SHP77 (cell line): ENCODE results near the gene TPCN1.

Experiments used
- DNase-seq, 2 experiments: peaks; one replicate each; lab custom pipeline; 2025; lab: John Stamatoyannopoulos, UW

TPCN1 gene

GRCh38 chr12:113302886-113303640 lies 81.8 kb downstream of the TPCN1 start:
- no peak for DNase-seq

- DNase-seq, result no peak
These were observed 84.1 kb downstream of the TPCN1 start for GRCh38 chr12:113305281-113305856.

GRCh38 chr12:113306382-113306781 lies 85.1 kb downstream of the TPCN1 start:
- no peak for DNase-seq

GRCh38 chr12:113310489-113310888 lies 89.2 kb downstream of the TPCN1 start:
- DNase-seq, result peak in 1 of 2 experiments; percentile 23

DNA sequence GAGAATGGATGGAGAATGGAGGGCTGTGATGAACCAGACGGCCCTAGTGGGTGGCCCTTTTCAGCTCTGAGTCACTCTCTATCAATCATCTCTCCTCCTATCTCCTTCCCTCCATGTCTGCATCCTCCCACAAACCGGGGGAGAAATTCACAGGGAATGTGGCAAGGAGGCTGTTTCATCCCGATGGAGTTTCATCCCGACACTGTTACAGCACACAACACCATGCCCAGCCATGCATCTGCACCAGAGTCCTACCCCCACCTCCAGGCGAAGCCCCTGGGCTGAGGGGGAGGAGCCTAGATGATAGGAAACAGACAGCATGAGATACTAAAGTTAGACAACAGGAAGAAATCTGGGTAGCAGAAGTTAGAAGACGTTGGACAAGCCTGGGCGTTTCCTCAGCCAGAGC lies 92.9 kb downstream of the TPCN1 start:
- DNase-seq, result no peak

DNA sequence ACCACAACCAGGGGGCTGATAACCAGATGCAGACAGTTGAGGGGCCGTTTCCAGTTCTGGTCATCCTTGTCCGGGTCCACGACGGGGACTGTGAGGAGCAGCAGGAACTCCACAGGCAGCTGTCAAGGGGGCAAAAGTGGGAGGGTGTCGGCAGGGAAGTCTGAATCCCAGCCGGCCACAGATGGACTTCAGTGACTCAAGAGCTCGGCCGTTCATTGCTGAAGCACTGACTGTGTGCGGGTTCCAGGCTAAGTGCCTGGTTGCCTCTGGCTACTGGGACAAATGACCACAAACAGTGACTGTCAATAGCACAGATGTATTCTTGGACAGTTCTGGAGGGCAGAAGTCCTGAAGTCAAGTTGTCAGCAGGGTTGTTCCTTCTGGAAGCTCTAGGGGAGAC lies 94.1 kb downstream of the TPCN1 start:
- no peak for DNase-seq

GRCh38 chr12:113316155-113316554 lies 94.9 kb downstream of the TPCN1 start:
- no peak for DNase-seq

DNA sequence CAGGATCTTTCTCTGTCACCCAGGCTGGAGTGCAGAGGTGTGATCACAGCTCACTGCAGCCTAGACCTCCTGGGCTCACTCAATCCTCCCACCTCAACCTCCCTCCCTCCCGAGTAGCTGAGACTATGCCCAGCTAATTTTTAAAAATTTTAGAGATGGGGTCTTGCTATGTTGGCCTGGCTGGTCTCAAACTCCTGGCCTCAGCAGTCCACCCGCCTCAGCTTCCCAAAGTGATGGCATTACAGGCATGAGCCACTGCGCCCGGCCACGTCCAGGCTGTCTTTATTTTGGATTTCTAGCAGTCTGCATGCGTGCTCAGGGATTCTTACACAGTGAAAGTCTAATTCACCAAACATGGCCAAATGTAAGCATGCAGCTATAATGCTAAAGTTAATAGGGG lies 95.9 kb downstream of the TPCN1 start:
- DNase-seq, result no peak

- DNase-seq, result no peak
These were observed 96.9 kb downstream of the TPCN1 start for GRCh38 chr12:113318046-113318656.

DNA sequence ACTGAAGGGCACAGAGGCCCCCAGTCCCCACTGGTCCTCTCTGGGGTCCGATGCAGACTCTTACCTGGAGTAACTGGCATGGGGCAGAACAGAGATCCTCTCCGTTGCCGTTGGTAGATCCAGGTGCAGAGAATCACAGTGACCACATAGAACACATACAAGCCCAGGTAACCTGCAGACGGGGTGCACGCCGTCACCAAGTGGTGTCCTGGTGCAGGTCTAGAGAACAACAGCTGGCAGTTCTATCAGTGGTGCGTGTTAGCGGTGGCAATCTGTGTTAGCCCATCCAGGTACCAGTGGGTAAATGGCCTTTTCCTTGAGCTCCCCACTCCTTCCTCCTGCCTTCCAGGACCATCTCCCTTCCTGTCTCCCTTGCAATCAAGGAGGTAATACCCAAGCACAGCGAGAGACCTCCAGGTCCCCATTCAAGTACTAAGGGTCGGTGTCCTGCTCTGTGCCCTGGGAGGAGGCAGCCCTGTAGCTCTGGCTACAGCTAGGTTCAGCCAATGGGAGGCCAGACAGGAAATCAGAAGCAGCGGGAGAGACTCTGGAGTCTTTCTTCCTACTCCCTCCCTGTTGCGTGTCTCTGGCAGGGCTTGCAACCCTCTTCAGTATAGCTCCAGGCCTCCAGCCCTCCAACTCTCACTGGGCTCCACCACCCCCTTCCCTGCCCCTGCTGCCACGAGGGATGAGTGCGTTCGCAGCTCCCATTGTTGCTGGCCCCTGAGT lies 97.8 kb downstream of the TPCN1 start:
- no peak for DNase-seq

DNA sequence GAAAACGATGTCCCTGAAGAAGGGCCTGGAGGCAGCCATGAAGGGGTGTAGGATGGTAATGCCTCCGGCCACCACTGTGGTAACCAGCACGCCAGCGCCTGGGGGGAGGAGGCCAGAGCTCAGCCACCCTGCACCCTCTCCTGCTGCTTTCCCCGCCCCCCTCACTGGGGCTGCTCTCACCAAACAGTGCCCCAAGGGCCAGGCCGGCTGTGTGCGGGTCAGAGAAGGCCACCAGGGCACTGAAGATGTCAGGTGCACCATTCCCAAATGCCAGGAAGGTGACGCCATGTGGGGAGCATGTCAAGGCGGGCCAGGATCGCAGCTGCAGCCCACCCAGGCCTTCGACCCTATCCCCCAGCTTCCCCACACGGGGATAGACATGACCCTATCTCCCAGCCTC lies 99.1 kb downstream of the TPCN1 start:
- DNase-seq, result no peak

DNA sequence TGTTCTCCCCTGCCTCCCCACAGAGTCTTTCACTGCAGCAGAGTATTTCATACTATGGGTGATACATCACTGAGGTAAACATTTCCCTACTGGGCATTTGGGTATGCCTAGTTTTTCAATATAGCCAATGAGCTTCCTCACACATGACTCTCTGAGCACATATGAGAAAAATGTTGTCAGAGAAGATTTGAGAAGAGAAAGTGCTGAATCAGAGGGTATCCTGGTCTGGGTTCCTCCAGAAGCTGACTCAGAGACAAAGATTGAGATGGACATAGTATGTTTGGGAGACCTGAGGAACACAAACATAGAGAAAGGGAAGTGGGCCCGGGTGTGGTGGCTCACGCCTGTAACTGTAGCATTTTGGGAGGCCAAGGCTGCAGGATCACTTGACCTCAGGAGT lies 101.1 kb downstream of the TPCN1 start:
- DNase-seq, result no peak

GRCh38 chr12:113325916-113326315 lies 104.7 kb downstream of the TPCN1 start:
- DNase-seq, result no peak

DNA sequence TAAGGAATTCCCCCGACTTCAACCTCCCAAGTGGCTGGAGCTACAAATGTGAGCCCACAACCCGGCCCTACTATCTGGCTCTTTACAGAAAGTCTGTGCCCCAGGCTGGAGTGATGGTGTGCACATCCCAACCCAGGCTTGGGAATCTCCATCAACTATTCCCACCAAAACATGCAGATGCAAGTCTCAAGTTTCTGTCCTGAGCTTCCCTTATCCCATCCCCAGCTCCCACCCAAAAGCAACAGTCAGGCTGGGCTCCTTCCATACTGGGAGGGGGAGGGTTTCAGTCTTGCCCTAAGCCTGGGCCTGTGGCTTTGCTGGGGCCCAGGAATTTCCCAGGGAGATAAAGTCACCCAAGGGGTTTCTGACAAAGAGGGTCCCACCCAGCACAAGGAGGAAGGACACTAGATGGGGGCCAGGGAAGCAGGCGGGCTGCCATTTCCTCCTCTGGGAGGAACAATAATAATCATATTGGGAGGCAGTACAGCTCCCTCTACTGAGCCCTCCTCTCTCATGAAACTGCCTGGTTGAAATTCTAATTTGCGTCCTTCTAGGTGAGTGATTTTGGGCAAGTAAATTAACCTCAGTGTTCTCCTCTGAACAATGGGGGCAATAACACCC lies 105.6 kb downstream of the TPCN1 start:
- no peak for DNase-seq

DNA sequence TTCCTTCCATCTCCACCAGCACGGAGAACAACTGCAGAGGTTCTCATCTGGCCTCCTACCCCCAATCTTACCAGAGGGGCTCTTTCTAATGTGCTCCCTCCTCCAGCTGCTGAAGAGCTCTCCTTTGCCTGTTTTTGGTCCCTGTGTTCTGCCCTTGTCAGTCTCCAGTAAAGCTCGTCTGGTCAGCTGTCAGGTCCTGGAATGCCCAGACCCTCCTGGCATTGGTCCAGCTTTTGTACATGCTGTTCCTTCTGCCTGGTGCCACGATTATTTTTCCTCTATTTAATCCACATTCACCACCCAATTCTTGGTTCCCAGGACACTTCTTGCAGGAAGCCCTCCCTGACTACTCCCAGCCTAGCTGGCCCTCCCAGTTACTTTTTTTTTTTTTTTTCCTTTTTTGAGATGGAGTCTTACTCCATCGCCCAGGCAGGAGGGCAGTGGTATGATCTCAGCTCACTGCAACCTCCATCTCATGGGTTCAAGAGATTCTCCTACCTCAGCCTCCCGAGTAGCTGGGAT lies 107.2 kb downstream of the TPCN1 start:
- peak in 1 of 2 experiments; percentile 39 for DNase-seq

GRCh38 chr12:113329022-113329790 lies 107.9 kb downstream of the TPCN1 start:
- no peak for DNase-seq

DNA sequence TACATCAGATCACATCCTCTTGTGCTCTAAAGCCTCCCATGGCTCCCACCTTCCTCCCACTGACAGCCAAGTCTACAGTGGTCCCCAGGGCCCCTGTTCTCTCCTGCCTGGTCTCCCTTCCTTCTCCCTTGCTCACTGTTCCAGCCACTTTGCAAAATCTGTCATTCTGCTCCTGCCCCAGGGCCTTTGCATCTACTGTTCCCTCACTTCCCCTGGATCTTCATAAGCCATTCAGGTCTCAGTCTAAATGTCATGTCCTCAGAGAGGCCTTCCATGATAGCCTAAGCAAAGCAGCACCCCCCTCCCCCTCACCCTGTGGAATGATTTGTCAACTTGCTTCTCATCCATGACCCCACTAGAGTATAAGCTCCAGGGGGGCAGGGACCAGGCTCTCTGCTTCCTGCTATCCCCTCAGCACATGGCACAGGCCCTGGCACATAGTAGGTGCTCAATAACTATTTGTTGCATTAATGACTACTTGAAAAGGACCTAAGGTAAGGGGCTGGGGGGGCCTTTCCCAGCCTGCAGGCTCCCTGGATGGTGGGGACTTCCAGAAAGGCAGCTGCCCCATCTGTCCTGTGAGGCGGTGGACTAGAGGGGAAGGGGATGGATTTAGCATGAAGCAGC lies 108.6 kb downstream of the TPCN1 start:
- DNase-seq, result no peak

- no peak for DNase-seq
These were observed 109.2 kb downstream of the TPCN1 start for GRCh38 chr12:113330505-113330904.

GRCh38 chr12:113332688-113333417 lies 111.6 kb downstream of the TPCN1 start:
- peak in 1 of 2 experiments; percentile 20 for DNase-seq

DNA sequence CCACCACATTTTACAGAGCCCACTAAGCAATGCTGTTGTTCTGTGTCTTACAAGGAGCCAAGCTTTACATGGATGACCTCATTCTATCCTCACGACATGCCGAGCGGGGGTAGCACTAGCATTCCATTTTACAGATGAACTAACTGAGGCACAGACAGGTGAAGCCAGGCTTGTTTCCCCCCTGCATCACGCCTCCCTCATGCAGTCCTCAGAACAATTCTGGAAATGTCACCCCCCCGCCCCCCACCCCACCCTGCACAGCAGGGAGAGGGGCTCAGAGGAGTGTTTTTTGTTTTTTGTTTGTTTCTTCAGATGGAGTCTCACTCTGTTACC lies 112.1 kb downstream of the TPCN1 start:
- no peak for DNase-seq
